GM23338 (cell line): ENCODE results near the gene TINCR. TPM values are rescaled to one million over a fixed set of nuclear protein-coding genes. Genes with fewer than 3 reads are reported as not detected.

Source experiments
- ATAC-seq: fragments of 200-7000 bp; cut with Tn5 transposase; 3 replicates; pipeline ENCODE4 v1.9.1; 2020
- DNase-seq: peaks from one replicate; pipeline ENCODE4 v3.0.0-alpha.2; 2015; ENCODE audit warnings: low spot score
- H2AFZ ChIP-seq: fragments of 200-600 bp; sonication (generic); 2 replicates; pipeline ENCODE4 v1.8.0; 2016; ENCODE audit warnings: antibody characterized with exemption, mild to moderate bottlenecking, moderate library complexity
- H3F3A ChIP-seq: fragments of 200-600 bp; sonication (generic); replicated peaks from 2 replicates; pipeline ENCODE4 v1.8.0; 2017; ENCODE audit warnings: antibody characterized with exemption, mixed run types, low read depth
- H3K27ac ChIP-seq: fragments of 200-600 bp; sonication (generic); 2 replicates; pipeline ENCODE4 v1.6.1; 2016; ENCODE audit warnings: low read depth
- H3K27me3 ChIP-seq: fragments of 200-600 bp; sonication (generic); 2 replicates; pipeline ENCODE4 v1.8.0; 2016; ENCODE audit warnings: mild to moderate bottlenecking, mixed run types, moderate library complexity; ENCODE audit not compliant: insufficient read depth
- H3K36me3 ChIP-seq: fragments of 200-600 bp; sonication (generic); 2 replicates; pipeline ENCODE4 v1.8.0; 2016; ENCODE audit warnings: mild to moderate bottlenecking; ENCODE audit not compliant: insufficient read depth
- H3K4me1 ChIP-seq: fragments of 200-600 bp; sonication (generic); 2 replicates; pipeline ENCODE4 v1.8.0; 2016; ENCODE audit warnings: mild to moderate bottlenecking, moderate library complexity; ENCODE audit not compliant: insufficient read depth
- H3K4me2 ChIP-seq: fragments of 200-600 bp; sonication (generic); 2 replicates; pipeline ENCODE4 v1.7.1; 2017; ENCODE audit warnings: mixed run types
- H3K4me3 ChIP-seq: fragments of 200-600 bp; sonication (generic); 2 replicates; pipeline ENCODE4 v1.6.1; 2016; ENCODE audit warnings: mixed run types
- H3K79me2 ChIP-seq: fragments of 200-600 bp; sonication (generic); replicated peaks from 2 replicates; pipeline ENCODE4 v1.8.0; 2017; ENCODE audit warnings: mild to moderate bottlenecking; ENCODE audit not compliant: insufficient read depth
- H3K9me2 ChIP-seq: fragments of 200-600 bp; sonication (generic); 2 replicates; pipeline ENCODE4 v1.8.0; 2017; ENCODE audit not compliant: insufficient read depth
- H4K20me1 ChIP-seq: fragments of 200-600 bp; sonication (generic); replicated peaks from 2 replicates; pipeline ENCODE4 v1.8.0; 2017; ENCODE audit warnings: mild to moderate bottlenecking; ENCODE audit not compliant: insufficient read depth
- H3K27ac Mint-ChIP-seq: 2 replicates; pipeline ENCODE4 v1.8.0; 2020; ENCODE audit warnings: inconsistent platforms, mild to moderate bottlenecking, moderate library complexity, mixed read lengths
- H3K27me3 Mint-ChIP-seq: 3 replicates; pipeline ENCODE4 v1.8.0; 2022; ENCODE audit warnings: low read depth, mild to moderate bottlenecking, moderate library complexity, mixed read lengths, inconsistent platforms; ENCODE audit not compliant: insufficient read depth, poor library complexity
- H3K36me3 Mint-ChIP-seq: 3 replicates; pipeline ENCODE4 v1.8.0; 2021; ENCODE audit warnings: low read depth, mild to moderate bottlenecking, inconsistent platforms, moderate library complexity, mixed read lengths
- H3K4me1 Mint-ChIP-seq: 3 replicates; pipeline ENCODE4 v1.8.0; 2020; ENCODE audit warnings: mild to moderate bottlenecking, inconsistent platforms, mixed read lengths
- H3K4me3 Mint-ChIP-seq: 3 replicates; pipeline ENCODE4 v1.8.0; 2021; ENCODE audit warnings: moderate library complexity, mild to moderate bottlenecking, inconsistent platforms, mixed read lengths
- H3K9me3 Mint-ChIP-seq: 3 replicates; pipeline ENCODE4 v1.8.0; 2020; ENCODE audit warnings: moderate library complexity, mild to moderate bottlenecking, inconsistent platforms, mixed read lengths
- CREB1 ChIP-seq: fragments of 250-450 bp; sonication (Bioruptor Pico); IDR thresholded peaks from 2 replicates; pipeline ENCODE4 v1.5.0; 2020; ENCODE audit warnings: low read depth, mild to moderate bottlenecking, moderate library complexity
- CTCF ChIP-seq, 2 experiments: fragments of 200-600 bp in 1 of 2; sonication (generic) in 1 of 2; conservative IDR thresholded peaks; 2 replicates each; pipeline versions ENCODE4 v1.5.1 to v1.6.1; 2016 to 2017; ENCODE audit warnings: antibody characterized with exemption in 2 of 2, low read depth in 2 of 2, mild to moderate bottlenecking in 2 of 2, moderate library complexity in 1 of 2
- ETS1 ChIP-seq: IDR thresholded peaks from 2 replicates; pipeline ENCODE4 v1.6.1; 2016; ENCODE audit warnings: antibody characterized with exemption
- EZH2 ChIP-seq: fragments of 200-600 bp; sonication (generic); IDR thresholded peaks from one replicate; pipeline ENCODE4 v1.8.0; 2017; ENCODE audit warnings: antibody characterized with exemption, mild to moderate bottlenecking, low read depth; ENCODE audit not compliant: unreplicated experiment
- EZH2phosphoT487 ChIP-seq: fragments of 200-600 bp; sonication (generic); IDR thresholded peaks from one replicate; pipeline ENCODE4 v1.8.1; 2018; ENCODE audit warnings: antibody characterized with exemption; ENCODE audit not compliant: unreplicated experiment
- NANOG ChIP-seq: IDR thresholded peaks from 2 replicates; pipeline ENCODE4 v1.6.1; 2016; ENCODE audit warnings: antibody characterized with exemption, borderline replicate concordance
- POLR2AphosphoS5 ChIP-seq: IDR thresholded peaks from 2 replicates; pipeline ENCODE4 v1.6.1; 2016; ENCODE audit warnings: antibody characterized with exemption, low read depth
- REST ChIP-seq: IDR thresholded peaks from one replicate; pipeline ENCODE4 v1.6.1; 2018; ENCODE audit warnings: antibody characterized with exemption; ENCODE audit not compliant: unreplicated experiment
- STAT1 ChIP-seq: IDR thresholded peaks from one replicate; pipeline ENCODE4 v1.6.1; 2016; ENCODE audit warnings: antibody characterized with exemption; ENCODE audit not compliant: unreplicated experiment
- ZNF331 ChIP-seq: fragments of 250-450 bp; sonication (Bioruptor Pico); IDR thresholded peaks from 2 replicates; pipeline ENCODE4 v1.5.0; 2020; ENCODE audit warnings: low read depth, mild to moderate bottlenecking, moderate library complexity
- ZNF462 ChIP-seq: fragments of 250-450 bp; sonication (Bioruptor Pico); IDR thresholded peaks from 2 replicates; pipeline ENCODE4 v1.5.0; 2020; ENCODE audit warnings: mild to moderate bottlenecking, moderate library complexity
- polyA plus RNA-seq: library from polyadenylated mRNA; unstranded; fragments of >200 nt; fragmentation: Nextera tagmentation; extraction: Ambion mirVana; gene quantifications from 2 replicates; pipeline ENCODE4 v1.2.1, GENCODE V29; 2016
- total RNA-seq: library from RNA; depleted of rRNA; stranded (reverse); fragments of >200 nt; shearing (Covaris generic); gene quantifications from 2 replicates; pipeline ENCODE4 v1.2.3, GENCODE V29; 2014

Gene TINCR
- total and polyA plus RNA-seq, 2 experiments from 2014 or later, result 0.42 to 0.97 TPM

GRCh38 chr19:5608291-5608690, 40.5 kb upstream of the TINCR start (continued):
- TF ChIP-seq EZH2, result no peak

GRCh38 chr19:5607318-5608275, 39.8 kb upstream of the TINCR start:
- Histone ChIP-seq H3K9me2 (no peaks in the 10 kb centered on the region), H3K4me1 (no peaks in the 10 kb centered on the region), H3K79me2 (peaks cover 44% of the 10 kb centered on the region), H3K27ac (no peak overlapping the region), H4K20me1 (peaks cover 24% of the 10 kb centered on the region), H2AFZ (no peak overlapping the region), H3F3A (0 out of 2 replicates have a peak, but pooled peaks cover 4% of the 10 kb centered on the region), H3K36me3 (peaks cover 59% of the 10 kb centered on the region), H3K4me2 (no peak overlapping the region), H3K4me3 (no peak overlapping the region), H3K27me3 (no peaks in the 10 kb centered on the region)
- Mint-ChIP-seq H3K36me3 (peaks cover 88% of the 10 kb centered on the region), H3K4me3 (no peak overlapping the region), H3K9me3 (no peaks in the 10 kb centered on the region), H3K27ac (no peak overlapping the region), H3K4me1 (no peaks in the 10 kb centered on the region), H3K27me3 (no peaks in the 10 kb centered on the region)
- TF ChIP-seq STAT1, result no peak
- TF ChIP-seq CREB1 (CRISPR knock-in tag), result no peak
- TF ChIP-seq ZNF331 (CRISPR knock-in tag), result no peak
- TF ChIP-seq ETS1, result no peak
- no peak for TF ChIP-seq EZH2phosphoT487
- TF ChIP-seq NANOG, result no peak
- TF ChIP-seq REST, result no peak
- TF ChIP-seq ZNF462 (CRISPR knock-in tag), result no peak
- no peak for TF ChIP-seq CTCF (conservative IDR thresholded peaks at IDR 0.05; ENCODE audit: low read depth in 2 of 2)
- no peak for TF ChIP-seq EZH2
- TF ChIP-seq POLR2AphosphoS5, result no peak
- ATAC-seq (no peak), DNase-seq (no peak)
